Activated CD4-positive, alpha-beta T cell treated with anti-CD3 and anti-CD28 coated beads, Interleukin-2, amount 10 ng/mL, durations not matched to agents 24 days and 14 days (primary cell): Measurements from ENCODE around the gene C11orf97. TPM values are rescaled to one million over a fixed set of nuclear protein-coding genes. Genes with fewer than 3 reads are reported as not detected.

Experiments
- DNase-seq: peaks from one replicate; pipeline ENCODE4 v3.0.0; 2022
- H3K27ac Mint-ChIP-seq: one replicate; pipeline ENCODE4 v1.8.0; 2022; ENCODE audit warnings: mild to moderate bottlenecking, mixed read lengths
- H3K27me3 Mint-ChIP-seq: one replicate; pipeline ENCODE4 v1.8.0; 2022; ENCODE audit warnings: mixed read lengths
- H3K36me3 Mint-ChIP-seq: one replicate; pipeline ENCODE4 v1.8.0; 2022; ENCODE audit warnings: low read depth, mild to moderate bottlenecking, mixed read lengths
- H3K4me1 Mint-ChIP-seq: one replicate; pipeline ENCODE4 v1.8.0; 2021; ENCODE audit warnings: mixed read lengths
- H3K4me3 Mint-ChIP-seq: one replicate; pipeline ENCODE4 v1.8.0; 2022; ENCODE audit warnings: mild to moderate bottlenecking, moderate library complexity, mixed read lengths
- H3K9me3 Mint-ChIP-seq: one replicate; pipeline ENCODE4 v1.8.0; 2021; ENCODE audit warnings: mixed read lengths
- intact Hi-C: fragments of 100-400 bp; cut with micrococcal nuclease; formaldehyde crosslinking; loops from one replicate; pipeline ENCODE4 v1.15.1; 2023
- total RNA-seq: library from RNA; stranded (reverse); gene quantifications from 2 replicates; pipeline ENCODE4 v1.2.3, GENCODE V29; 2022

C11orf97 gene
- total RNA-seq, 1 donor from 2014 or later, result not detected

DNA sequence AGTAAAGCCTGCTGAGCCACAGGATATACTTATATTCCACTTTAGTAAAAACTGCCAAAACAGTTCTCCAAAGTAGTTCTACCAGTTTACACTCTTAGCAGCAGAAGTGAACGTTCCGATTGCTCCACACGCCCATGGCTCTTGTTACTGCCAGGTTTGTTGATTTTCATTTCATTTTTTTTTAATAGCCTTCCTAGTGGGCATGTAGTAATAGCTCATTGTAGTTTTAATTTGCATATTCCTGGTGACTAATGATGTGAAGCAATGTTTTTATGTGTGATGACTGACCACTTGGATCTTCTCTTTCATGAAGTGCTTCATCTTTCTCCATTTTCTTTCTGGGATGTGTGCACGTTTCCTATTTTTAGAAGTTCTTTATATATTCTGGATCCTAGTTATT is 4.8 kb upstream of the C11orf97 start:
- H3K4me1 Mint-ChIP-seq, result peaks cover 6% of the 10 kb centered on the region
- DNase-seq, result no peak
- intact Hi-C loops, result no loop called here
- H3K36me3 Mint-ChIP-seq, result no peaks in the 10 kb centered on the region
- peaks cover 30% of the 10 kb centered on the region for H3K27me3 Mint-ChIP-seq
- no peak overlapping the region for H3K4me3 Mint-ChIP-seq
- H3K9me3 Mint-ChIP-seq, result no peaks in the 10 kb centered on the region
- no peak overlapping the region for H3K27ac Mint-ChIP-seq

DNA sequence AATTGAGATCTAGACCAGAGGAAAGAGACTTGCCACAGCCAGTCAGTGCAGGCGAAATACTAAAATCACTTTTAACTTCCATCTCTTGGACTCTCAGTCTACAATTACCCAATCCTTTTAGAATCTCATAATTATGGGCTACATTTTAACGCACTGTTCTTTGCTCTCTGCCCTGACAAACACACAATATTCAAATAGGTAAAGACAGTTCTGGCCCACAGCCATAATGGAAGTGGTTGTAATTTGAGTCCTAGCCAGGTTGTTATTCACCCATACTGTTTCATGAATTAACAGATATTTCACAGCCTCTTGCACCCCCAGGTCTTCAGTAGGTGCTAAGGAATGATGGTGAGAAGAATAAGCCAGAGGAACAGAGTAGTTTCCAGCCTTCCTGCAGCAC is 830 bp downstream of the C11orf97 start:
- no peak overlapping the region for H3K4me3 Mint-ChIP-seq
- H3K27ac Mint-ChIP-seq, result no peak overlapping the region
- no peaks in the 10 kb centered on the region for H3K9me3 Mint-ChIP-seq
- no peak for DNase-seq
- peaks cover 60% of the 10 kb centered on the region for H3K27me3 Mint-ChIP-seq
- no peaks in the 10 kb centered on the region for H3K36me3 Mint-ChIP-seq
- H3K4me1 Mint-ChIP-seq, result peaks cover 8% of the 10 kb centered on the region
- intact Hi-C loops, result no loop called here

DNA sequence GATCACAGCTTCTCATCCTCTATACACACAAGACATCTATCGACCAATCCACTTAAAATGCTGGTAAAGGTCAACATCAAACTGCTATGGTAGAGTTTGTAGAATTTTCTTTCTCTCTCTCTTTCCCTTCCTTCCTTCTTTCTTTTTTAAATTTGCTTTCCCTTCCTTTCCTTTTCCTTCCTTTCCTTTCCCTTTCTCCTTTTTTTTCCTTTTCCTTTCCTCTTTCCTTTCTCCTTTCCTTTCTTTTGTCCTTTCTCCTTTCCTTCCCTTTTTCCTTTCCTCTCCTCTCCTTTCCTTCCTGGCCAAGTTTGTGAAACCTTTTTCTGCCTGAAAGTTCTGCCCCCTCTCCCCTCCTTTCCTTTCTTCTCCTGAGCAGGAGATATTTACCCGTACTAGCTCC is 3.1 kb downstream of the C11orf97 start:
- peaks cover 8% of the 10 kb centered on the region for H3K4me1 Mint-ChIP-seq
- H3K9me3 Mint-ChIP-seq, result no peaks in the 10 kb centered on the region
- intact Hi-C loops, result no loop called here
- H3K36me3 Mint-ChIP-seq, result no peaks in the 10 kb centered on the region
- no peak for DNase-seq
- no peak overlapping the region for H3K27ac Mint-ChIP-seq
- H3K4me3 Mint-ChIP-seq, result no peak overlapping the region
- peaks cover 50% of the 10 kb centered on the region for H3K27me3 Mint-ChIP-seq

- Mint-ChIP-seq H3K9me3 (no peaks in the 10 kb centered on the region), H3K27me3 (peaks cover 42% of the 10 kb centered on the region), H3K27ac (no peak overlapping the region), H3K4me1 (peaks cover 8% of the 10 kb centered on the region), H3K4me3 (no peak overlapping the region), H3K36me3 (no peaks in the 10 kb centered on the region)
- DNase-seq, result peak; percentile 34
- intact Hi-C loops, result no loop called here
Measured at GRCh38 chr11:94516725-94517124, 4.5 kb downstream of the C11orf97 start.

- intact Hi-C loops, result loop anchor here (2.0 kb wide), 1 partner anchor 25 kb away; the partner anchor contains the start of gene FUT4
- H3K36me3 Mint-ChIP-seq, result no peaks in the 10 kb centered on the region
Measured at GRCh38 chr11:94518300-94518699, 6.0 kb downstream of the C11orf97 start.

GRCh38 chr11:94519478-94520084 is 7.3 kb downstream of the C11orf97 start:
- intact Hi-C loops, result loop anchor here (1.0 to 10.0 kb wide), 4 partner anchors 23 to 1905 kb away; partner anchors contain the start of gene FUT4
- DNase-seq, result peak; percentile 67
- Mint-ChIP-seq H3K4me3 (no peak overlapping the region), H3K27me3 (peaks cover 31% of the 10 kb centered on the region), H3K9me3 (no peaks in the 10 kb centered on the region), H3K4me1 (no peaks in the 10 kb centered on the region), H3K27ac (no peak overlapping the region), H3K36me3 (no peaks in the 10 kb centered on the region)

More at GRCh38 chr11:94518300-94518699, 6.0 kb downstream of the C11orf97 start:
- no peak for DNase-seq
- H3K27ac Mint-ChIP-seq, result no peak overlapping the region
- H3K27me3 Mint-ChIP-seq, result peaks cover 32% of the 10 kb centered on the region
- H3K4me1 Mint-ChIP-seq, result no peaks in the 10 kb centered on the region
- H3K9me3 Mint-ChIP-seq, result no peaks in the 10 kb centered on the region
- H3K4me3 Mint-ChIP-seq, result no peak overlapping the region

DNA sequence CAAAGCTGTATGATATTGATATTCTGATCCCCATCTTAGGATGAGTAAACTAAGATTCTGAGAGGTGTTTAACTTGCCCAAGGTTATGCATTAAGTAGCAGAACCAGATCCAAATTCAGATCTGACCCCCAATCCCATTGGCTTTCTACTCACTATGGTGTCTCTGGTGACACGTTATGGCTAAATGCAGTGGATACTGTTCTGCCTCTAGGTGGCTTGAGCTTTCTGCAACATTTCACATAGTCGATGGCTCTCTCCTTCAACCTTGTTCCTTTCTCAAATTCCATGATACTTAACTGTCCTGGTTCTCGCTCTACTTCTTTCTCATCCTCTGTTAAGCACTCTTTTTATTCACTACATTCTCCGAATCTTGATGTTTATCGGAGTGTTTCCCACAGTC is 9.4 kb downstream of the C11orf97 start:
- DNase-seq, result no peak
- Mint-ChIP-seq H3K4me1 (no peaks in the 10 kb centered on the region), H3K27ac (no peak overlapping the region), H3K36me3 (no peaks in the 10 kb centered on the region), H3K4me3 (no peak overlapping the region), H3K27me3 (peaks cover 22% of the 10 kb centered on the region), H3K9me3 (no peaks in the 10 kb centered on the region)
- intact Hi-C loops, result loop anchor here (10.0 kb wide), 1 partner anchor 1903 kb away; no protein-coding TSS in a partner anchor

DNA sequence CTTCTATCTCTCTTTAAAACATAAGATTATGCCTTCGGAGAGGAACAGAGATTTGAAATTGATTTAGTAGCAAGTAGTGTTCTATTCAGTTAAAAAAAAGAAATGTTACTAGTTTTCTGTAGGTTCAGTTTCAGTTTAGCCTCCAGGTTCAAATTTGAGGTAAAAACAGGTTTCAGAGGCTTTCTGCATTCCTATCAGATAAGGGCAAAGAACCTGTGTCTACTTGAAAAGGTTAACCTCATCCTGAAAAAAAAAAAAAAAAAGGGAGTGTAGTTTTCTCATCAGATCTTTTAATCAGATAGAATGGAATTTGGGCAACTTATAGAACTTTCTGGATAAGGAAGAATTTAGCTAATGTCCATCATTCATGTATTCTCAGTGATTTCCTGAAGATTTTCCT is 12.1 kb downstream of the C11orf97 start:
- H3K4me3 Mint-ChIP-seq, result no peak overlapping the region
- no peak overlapping the region for H3K27ac Mint-ChIP-seq
- H3K4me1 Mint-ChIP-seq, result no peaks in the 10 kb centered on the region
- no peaks in the 10 kb centered on the region for H3K9me3 Mint-ChIP-seq
- DNase-seq, result no peak
- no peaks in the 10 kb centered on the region for H3K36me3 Mint-ChIP-seq
- H3K27me3 Mint-ChIP-seq, result peaks cover 40% of the 10 kb centered on the region
- intact Hi-C loops, result loop anchor here (10.0 kb wide), 1 partner anchor 1900 kb away; no protein-coding TSS in a partner anchor

DNA sequence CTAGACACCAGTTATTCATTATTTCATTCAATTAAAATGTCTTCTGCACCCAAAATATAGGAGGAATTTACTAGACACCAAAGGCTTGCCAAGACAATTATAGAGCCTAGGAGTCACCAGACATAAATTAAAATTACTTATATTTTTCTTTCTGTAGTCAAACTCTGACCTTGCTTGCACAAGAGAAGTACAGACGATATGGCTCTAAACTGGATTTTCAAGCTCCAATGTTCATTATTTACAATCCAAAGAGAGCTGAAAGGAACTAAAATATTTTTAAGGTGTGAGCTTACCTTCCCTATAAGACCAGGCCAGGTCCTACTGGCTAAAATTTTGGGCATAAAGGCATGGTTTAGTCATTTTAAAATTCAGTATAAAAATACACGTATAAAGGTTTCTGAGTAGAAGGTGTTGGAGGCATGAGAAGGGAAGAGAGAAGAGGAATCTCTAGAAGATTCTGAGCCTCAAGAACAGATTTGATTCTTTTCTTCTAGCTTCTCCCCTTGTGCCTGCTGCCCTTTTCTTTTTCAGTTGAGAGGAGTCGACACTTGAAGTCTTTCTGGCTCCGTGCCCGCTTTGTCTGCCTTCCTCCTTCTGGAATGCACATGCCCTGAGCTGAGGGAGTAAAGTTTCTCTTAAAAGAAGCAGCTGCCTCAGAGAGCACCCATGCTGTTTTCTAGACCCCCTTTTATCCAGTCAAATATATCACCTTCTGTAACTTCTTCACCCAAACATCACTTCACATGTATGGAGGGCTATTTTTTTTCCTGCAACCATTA is 13.5 kb downstream of the C11orf97 start:
- H3K27me3 Mint-ChIP-seq, result peaks cover 45% of the 10 kb centered on the region
- DNase-seq, result no peak
- no peaks in the 10 kb centered on the region for H3K4me1 Mint-ChIP-seq
- no peak overlapping the region for H3K4me3 Mint-ChIP-seq
- intact Hi-C loops, result loop anchor here (10.0 kb wide), 1 partner anchor 1899 kb away; no protein-coding TSS in a partner anchor
- no peaks in the 10 kb centered on the region for H3K36me3 Mint-ChIP-seq
- H3K9me3 Mint-ChIP-seq, result no peaks in the 10 kb centered on the region
- no peak overlapping the region for H3K27ac Mint-ChIP-seq

DNA sequence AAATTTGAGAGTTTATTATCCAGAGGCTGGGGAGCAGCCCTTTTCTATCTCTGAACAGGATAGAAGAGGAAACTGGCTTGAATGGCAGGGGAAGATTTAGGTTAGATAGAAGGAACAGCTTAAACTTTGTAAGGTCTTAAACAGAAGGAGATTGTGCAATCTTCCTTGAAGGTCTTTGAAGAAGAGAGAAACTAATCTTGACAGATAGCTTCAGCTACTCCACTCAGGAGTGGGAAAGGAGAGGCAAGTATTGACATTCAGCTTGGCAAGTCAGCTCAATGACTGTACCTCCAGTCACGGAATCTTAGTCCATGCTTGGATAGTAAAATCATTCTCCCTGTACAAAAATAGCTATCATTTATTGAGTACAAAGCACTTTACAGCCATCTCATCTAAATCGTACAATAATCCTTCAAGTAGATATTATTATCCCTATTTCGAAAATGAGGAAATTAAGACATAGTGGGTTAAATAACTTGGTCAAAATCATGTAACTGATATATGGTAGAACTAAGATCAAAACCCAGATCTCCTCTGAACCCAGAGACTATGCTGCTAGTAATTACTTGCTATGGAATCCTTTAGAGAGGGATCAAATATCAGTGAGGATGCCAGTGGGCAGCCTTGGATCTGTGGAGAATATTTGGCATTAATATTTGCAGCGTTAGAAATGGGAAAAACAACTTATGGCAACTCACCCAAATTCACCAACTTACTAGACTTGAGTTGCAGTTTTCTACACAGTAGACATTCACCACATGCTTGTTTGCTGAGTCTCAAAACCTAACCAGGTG is 14.6 kb downstream of the C11orf97 start:
- DNase-seq, result no peak
- Mint-ChIP-seq H3K4me3 (no peak overlapping the region), H3K4me1 (no peaks in the 10 kb centered on the region), H3K27me3 (peaks cover 49% of the 10 kb centered on the region), H3K27ac (no peak overlapping the region), H3K36me3 (no peaks in the 10 kb centered on the region), H3K9me3 (no peaks in the 10 kb centered on the region)
- intact Hi-C loops, result loop anchor here (10.0 kb wide), 1 partner anchor 1898 kb away; no protein-coding TSS in a partner anchor

- H3K9me3 Mint-ChIP-seq, result no peaks in the 10 kb centered on the region
- H3K4me3 Mint-ChIP-seq, result no peak overlapping the region
- peaks cover 44% of the 10 kb centered on the region for H3K27me3 Mint-ChIP-seq
- H3K36me3 Mint-ChIP-seq, result no peaks in the 10 kb centered on the region
- H3K4me1 Mint-ChIP-seq, result no peaks in the 10 kb centered on the region
- DNase-seq, result no peak
- intact Hi-C loops, result loop anchor here (10.0 kb wide), 1 partner anchor 1896 kb away; no protein-coding TSS in a partner anchor
- no peak overlapping the region for H3K27ac Mint-ChIP-seq
Measured at GRCh38 chr11:94528551-94528950, 16.3 kb downstream of the C11orf97 start.

DNA sequence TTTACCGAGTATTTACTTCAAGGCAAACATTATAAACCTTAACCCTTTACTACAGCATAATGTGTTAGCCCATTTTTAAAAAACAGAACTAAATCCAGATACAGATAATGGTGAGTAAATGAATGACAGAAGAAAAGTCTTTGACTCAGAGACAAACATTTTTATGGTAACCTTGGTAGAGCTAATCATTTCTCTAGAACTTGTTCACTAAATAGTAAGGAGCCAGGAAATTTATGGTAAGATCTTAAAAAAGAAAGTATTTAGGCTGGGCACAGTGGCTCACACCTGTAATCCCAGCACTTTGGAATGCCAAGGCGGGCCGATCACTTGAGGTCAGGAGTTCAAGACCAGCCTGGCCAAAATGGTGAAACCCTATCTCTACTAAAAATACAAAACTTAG is 19.9 kb downstream of the C11orf97 start:
- intact Hi-C loops, result no loop called here
- H3K4me1 Mint-ChIP-seq, result no peaks in the 10 kb centered on the region
- no peak overlapping the region for H3K4me3 Mint-ChIP-seq
- no peak for DNase-seq
- no peaks in the 10 kb centered on the region for H3K36me3 Mint-ChIP-seq
- H3K27ac Mint-ChIP-seq, result no peak overlapping the region
- H3K9me3 Mint-ChIP-seq, result no peaks in the 10 kb centered on the region
- H3K27me3 Mint-ChIP-seq, result peaks cover 53% of the 10 kb centered on the region

DNA sequence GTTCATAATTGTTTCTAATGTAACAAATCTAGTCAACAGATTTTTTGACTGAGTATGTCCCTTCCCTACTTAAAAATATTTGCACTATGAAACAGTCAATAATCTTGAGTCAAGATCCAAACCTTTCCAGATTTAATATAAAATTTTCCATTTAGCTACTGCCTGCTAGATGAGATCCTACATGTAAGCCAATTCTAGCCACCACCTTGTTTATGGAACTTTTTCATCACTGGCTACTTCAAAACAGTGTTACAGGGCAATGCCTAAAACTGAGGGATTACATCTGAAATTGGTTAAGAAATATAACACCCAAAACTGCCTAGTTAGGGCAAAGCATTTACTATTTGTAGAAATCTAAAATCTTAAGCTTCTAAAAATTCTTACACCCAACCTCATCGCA is 20.9 kb downstream of the C11orf97 start:
- Mint-ChIP-seq H3K4me1 (no peaks in the 10 kb centered on the region), H3K27me3 (peaks cover 51% of the 10 kb centered on the region), H3K27ac (no peak overlapping the region), H3K4me3 (no peak overlapping the region), H3K9me3 (no peaks in the 10 kb centered on the region), H3K36me3 (no peaks in the 10 kb centered on the region)
- DNase-seq, result no peak
- intact Hi-C loops, result no loop called here
